Astrocyte (in vitro differentiated cells and primary cell): Measurements from ENCODE around the gene TNFRSF13B.
"Not testable (repeated sequence)": the region's sequence is repeated elsewhere in the genome, so short reads cannot be mapped to it uniquely, and the experiment has no call there.

ENCODE experiments used
- CTCF ChIP-seq: IDR thresholded peaks from 2 replicates; pipeline ENCODE4 v1.5.1; 2011; ENCODE audit warnings: low read depth, mild to moderate bottlenecking, inconsistent platforms, low read length, moderate library complexity; ENCODE audit not compliant: insufficient read depth
- EZH2 ChIP-seq: IDR thresholded peaks from 2 replicates; pipeline ENCODE4 v1.6.1; 2012; ENCODE audit warnings: mild to moderate bottlenecking, low read length, inconsistent platforms; ENCODE audit not compliant: insufficient read depth

GRCh38 chr17:17013828-17014747 lies 42.2 kb upstream of the TNFRSF13B start:
- TF ChIP-seq CTCF, EZH2: not testable (repeated sequence)
